ENCODE data around the gene HGD.

Gene HGD

DNA sequence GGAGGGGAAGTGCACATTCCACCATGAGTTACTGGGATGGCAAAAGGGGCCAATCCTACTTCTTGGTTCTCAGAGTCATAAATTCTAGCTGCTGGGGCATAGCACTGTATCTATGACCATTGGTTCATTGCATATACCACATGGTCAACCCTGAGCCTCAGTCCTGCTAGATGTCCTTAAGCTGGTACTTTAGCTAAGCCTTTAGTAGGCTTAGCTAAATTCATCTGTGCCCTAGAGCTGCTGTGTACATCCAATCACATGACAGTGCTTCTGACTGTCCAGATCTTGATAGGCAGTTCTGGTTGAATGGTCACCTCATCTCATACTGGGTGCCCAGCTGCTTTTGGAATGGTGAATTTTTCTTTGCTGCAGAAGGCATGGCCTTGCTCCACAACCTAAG, 77.7 kb downstream of the HGD start:
- TF ChIP-seq, protein P1, sequence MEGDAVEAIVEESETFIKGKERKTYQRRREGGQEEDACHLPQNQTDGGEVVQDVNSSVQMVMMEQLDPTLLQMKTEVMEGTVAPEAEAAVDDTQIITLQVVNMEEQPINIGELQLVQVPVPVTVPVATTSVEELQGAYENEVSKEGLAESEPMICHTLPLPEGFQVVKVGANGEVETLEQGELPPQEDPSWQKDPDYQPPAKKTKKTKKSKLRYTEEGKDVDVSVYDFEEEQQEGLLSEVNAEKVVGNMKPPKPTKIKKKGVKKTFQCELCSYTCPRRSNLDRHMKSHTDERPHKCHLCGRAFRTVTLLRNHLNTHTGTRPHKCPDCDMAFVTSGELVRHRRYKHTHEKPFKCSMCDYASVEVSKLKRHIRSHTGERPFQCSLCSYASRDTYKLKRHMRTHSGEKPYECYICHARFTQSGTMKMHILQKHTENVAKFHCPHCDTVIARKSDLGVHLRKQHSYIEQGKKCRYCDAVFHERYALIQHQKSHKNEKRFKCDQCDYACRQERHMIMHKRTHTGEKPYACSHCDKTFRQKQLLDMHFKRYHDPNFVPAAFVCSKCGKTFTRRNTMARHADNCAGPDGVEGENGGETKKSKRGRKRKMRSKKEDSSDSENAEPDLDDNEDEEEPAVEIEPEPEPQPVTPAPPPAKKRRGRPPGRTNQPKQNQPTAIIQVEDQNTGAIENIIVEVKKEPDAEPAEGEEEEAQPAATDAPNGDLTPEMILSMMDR (IDR thresholded peaks at IDR 0.05; ENCODE audit: low read depth, low read length, missing control alignments), result no peak
- peaks cover 9% of the 10 kb centered on the region for H3K36me3 ChIP-seq (replicated peaks)
- H3K27me3 ChIP-seq (replicated peaks), result no peaks in the 10 kb centered on the region
- no peak overlapping the region for H3K4me3 ChIP-seq (ENCODE audit: low read depth, low read length)
- H3K27ac ChIP-seq, result no peak overlapping the region
- no peak for DNase-seq
- in situ Hi-C loops (cut with HindIII; ENCODE audit: low pct_ligation_motif_present, low sequenced_read_pairs), result no loop called here

DNA sequence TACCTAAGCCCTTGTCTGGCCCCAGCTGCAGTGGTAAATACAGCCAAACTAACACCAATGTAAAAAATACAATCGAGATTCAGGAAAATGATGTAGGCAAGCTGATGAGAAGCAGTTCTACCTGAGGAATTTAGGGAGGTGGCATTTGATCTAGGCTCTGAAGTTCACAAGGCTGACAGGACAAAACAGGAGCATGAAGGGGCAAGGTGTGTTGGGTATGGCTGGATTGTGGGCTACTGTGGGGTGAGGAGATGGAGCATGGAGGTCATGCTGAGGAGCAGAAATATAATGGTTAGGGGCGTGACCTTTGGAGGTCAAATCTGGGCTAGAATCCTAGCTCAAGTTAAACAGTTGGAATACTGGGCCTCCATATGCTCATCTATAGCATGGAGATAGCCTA, 79.4 kb downstream of the HGD start:
- H3K27me3 ChIP-seq (replicated peaks), result no peaks in the 10 kb centered on the region
- no peak overlapping the region for H3K4me3 ChIP-seq (ENCODE audit: low read depth, low read length)
- TF ChIP-seq, protein P1 (IDR thresholded peaks at IDR 0.05; ENCODE audit: low read depth, low read length, missing control alignments), result no peak
- no peak for DNase-seq
- in situ Hi-C loops (cut with HindIII; ENCODE audit: low pct_ligation_motif_present, low sequenced_read_pairs), result no loop called here
- no peak overlapping the region for H3K27ac ChIP-seq
- peaks cover 14% of the 10 kb centered on the region for H3K36me3 ChIP-seq (replicated peaks)

DNA sequence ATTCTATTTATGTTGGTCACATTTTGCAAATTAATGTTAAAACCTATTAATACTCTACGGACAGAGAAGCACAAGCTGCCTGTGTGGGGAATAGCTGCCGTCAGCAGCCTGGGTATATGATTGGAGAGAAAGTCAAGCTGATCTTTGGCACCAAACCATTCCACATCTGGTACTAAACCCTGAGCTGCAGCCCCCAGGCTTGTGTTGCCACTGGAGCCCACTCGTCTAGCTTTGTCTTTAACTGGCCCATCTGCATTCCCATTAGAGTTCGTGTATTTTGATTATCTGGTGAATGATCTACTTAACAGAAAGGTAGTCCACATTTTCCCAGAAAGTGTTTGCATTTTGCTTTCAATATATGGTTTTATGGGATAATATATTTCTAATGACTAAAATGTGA, 80.5 kb downstream of the HGD start:
- no peak for DNase-seq
- no peak overlapping the region for H3K4me3 ChIP-seq (ENCODE audit: low read depth, low read length)
- peaks cover 14% of the 10 kb centered on the region for H3K36me3 ChIP-seq (replicated peaks)
- H3K27me3 ChIP-seq (replicated peaks), result no peaks in the 10 kb centered on the region
- in situ Hi-C loops (cut with HindIII; ENCODE audit: low pct_ligation_motif_present, low sequenced_read_pairs), result no loop called here
- TF ChIP-seq, protein P1 (IDR thresholded peaks at IDR 0.05; ENCODE audit: low read depth, low read length, missing control alignments), result no peak
- no peak overlapping the region for H3K27ac ChIP-seq

DNA sequence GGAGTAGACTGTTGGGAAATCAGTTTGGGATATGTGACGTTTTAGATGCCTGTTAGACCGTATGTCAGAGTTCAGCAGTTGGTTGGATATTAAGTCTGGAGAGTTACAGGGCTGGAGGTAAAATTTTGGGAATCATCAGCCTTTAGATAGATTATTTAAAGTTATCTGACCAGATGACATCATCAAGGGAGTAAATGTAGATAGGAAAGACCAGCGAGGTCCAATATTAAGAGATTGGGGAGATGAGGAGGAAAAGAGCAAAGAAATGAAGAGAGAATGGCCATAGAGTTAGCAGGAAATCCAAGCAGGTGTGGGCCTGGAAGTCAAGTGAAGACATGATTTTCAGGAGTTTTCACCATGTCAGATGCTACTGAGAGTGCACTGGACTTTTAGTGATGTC, 82.8 kb downstream of the HGD start:
- TF ChIP-seq, protein P1 (IDR thresholded peaks at IDR 0.05; ENCODE audit: low read depth, low read length, missing control alignments), result no peak
- H3K4me3 ChIP-seq (ENCODE audit: low read depth, low read length), result no peak overlapping the region
- peaks cover 14% of the 10 kb centered on the region for H3K36me3 ChIP-seq (replicated peaks)
- no peak for DNase-seq
- in situ Hi-C loops (cut with HindIII; ENCODE audit: low pct_ligation_motif_present, low sequenced_read_pairs), result no loop called here
- no peaks in the 10 kb centered on the region for H3K27me3 ChIP-seq (replicated peaks)
- no peak overlapping the region for H3K27ac ChIP-seq

DNA sequence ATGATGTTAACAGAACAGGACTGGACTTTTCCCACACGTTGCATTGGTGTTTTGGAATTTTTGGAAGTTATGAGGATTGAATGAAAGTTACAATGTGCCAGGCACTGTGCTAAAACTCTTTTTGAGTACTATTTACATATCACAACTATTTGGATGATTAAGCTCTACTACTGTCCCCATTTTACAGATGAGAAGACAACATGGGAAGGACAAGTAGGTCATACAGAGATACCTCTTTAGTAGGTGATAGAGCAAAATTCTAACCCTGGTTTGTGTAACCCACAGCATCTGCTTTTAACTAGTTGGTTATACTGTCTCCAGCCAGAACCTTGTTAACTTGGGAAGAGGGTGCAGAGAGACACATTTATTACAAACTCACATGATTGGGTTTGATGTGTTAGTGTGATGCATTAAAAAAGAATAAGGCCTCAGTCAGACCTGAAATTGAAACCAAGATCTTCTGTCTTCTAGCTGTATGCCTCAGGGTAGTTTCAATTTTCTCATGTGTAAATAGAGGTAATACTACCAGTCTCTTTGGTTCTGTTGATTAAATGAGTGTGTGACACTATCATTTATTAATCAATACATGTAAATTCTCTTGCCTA, 84.5 kb downstream of the HGD start:
- Histone ChIP-seq H3K36me3 (replicated peaks) (peaks cover 11% of the 10 kb centered on the region), H3K27ac (no peak overlapping the region), H3K27me3 (replicated peaks) (no peaks in the 10 kb centered on the region), H3K4me3 (ENCODE audit: low read depth, low read length) (peak overlapping the region; percentile 40)
- TF ChIP-seq, protein P1 (IDR thresholded peaks at IDR 0.05; ENCODE audit: low read depth, low read length, missing control alignments), result no peak
- in situ Hi-C loops (cut with HindIII; ENCODE audit: low pct_ligation_motif_present, low sequenced_read_pairs), result no loop called here
- no peak for DNase-seq

DNA sequence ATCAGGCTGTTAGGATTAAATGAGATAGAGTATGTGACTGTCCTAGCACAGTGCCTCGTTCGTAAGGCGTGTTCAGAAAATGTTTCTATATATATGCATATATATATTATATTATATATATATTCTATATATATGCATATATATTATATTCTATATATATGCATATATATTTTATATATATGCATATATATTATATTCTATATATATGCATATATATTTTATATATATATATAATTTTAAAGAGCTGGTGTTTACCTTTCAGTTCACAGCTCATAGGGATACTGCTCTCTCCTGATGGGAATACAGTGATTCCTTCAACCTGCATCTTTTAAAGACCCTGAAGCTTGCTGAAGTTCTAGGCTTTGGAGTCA, 85.2 kb downstream of the HGD start:
- H3K27ac ChIP-seq, result no peak overlapping the region
- peaks cover 7% of the 10 kb centered on the region for H3K36me3 ChIP-seq (replicated peaks)
- TF ChIP-seq, protein P1 (IDR thresholded peaks at IDR 0.05; ENCODE audit: low read depth, low read length, missing control alignments), result no peak
- no peaks in the 10 kb centered on the region for H3K27me3 ChIP-seq (replicated peaks)
- H3K4me3 ChIP-seq (ENCODE audit: low read depth, low read length), result peak overlapping the region; percentile 80
- no peak for DNase-seq
- in situ Hi-C loops (cut with HindIII; ENCODE audit: low pct_ligation_motif_present, low sequenced_read_pairs), result no loop called here
